Mammary epithelial cell (primary cell): Measurements from ENCODE around the gene ZFYVE26.

Experiments used
- EZH2 ChIP-seq: IDR thresholded peaks from 2 replicates; pipeline ENCODE4 v1.6.1; 2012; ENCODE audit warnings: low read length, inconsistent platforms, borderline replicate concordance
- TF ChIP-seq, protein P1 (sequence below), 2 donors: IDR thresholded peaks in 1 of 2; conservative IDR thresholded peaks in 1 of 2; 2 replicates each; pipeline ENCODE4 v1.5.1; 2011 to 2012; ENCODE audit warnings: inconsistent platforms in 2 of 2, low read length in 2 of 2, mild to moderate bottlenecking in 2 of 2, control low read depth in 1 of 2, low read depth in 1 of 2; ENCODE audit not compliant: insufficient read depth in 1 of 2; ENCODE audit errors: extremely low read depth in 1 of 2

DNA sequence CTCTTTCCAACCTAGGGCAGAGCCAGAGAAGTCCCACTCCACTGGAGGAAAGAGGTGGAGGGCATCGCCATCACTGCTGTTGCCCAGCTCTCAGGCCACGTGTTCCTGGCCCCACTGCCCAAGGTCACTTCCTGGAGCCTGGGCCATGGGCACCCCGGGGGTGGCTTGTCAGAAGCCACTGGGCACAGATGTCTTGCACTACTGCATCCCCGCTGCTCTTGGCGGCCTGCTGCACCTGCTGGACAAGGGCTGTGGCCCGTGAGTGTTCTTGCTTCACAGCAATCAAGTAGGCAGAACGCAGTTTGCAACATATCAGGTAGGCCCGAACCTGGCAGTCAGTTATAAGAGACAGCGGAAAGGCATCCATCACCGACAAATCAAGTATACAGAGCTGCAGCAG lies 68.1 kb downstream of the ZFYVE26 start:
- TF ChIP-seq, protein P1, sequence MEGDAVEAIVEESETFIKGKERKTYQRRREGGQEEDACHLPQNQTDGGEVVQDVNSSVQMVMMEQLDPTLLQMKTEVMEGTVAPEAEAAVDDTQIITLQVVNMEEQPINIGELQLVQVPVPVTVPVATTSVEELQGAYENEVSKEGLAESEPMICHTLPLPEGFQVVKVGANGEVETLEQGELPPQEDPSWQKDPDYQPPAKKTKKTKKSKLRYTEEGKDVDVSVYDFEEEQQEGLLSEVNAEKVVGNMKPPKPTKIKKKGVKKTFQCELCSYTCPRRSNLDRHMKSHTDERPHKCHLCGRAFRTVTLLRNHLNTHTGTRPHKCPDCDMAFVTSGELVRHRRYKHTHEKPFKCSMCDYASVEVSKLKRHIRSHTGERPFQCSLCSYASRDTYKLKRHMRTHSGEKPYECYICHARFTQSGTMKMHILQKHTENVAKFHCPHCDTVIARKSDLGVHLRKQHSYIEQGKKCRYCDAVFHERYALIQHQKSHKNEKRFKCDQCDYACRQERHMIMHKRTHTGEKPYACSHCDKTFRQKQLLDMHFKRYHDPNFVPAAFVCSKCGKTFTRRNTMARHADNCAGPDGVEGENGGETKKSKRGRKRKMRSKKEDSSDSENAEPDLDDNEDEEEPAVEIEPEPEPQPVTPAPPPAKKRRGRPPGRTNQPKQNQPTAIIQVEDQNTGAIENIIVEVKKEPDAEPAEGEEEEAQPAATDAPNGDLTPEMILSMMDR (conservative IDR thresholded peaks at IDR 0.05 in 1 of 2, IDR thresholded peaks at IDR 0.05 in 1 of 2; ENCODE audit: extremely low read depth in 1 of 2, insufficient read depth in 1 of 2, low read depth in 1 of 2, low read length in 2 of 2), result no peak
- no peak for TF ChIP-seq EZH2
